Measurements from ENCODE around the gene NUTF2. TPM values are rescaled to one million over a fixed set of nuclear protein-coding genes. Genes with fewer than 3 reads are reported as not detected.

Gene NUTF2
- total and polyA plus RNA-seq, 2 of the 4 experiments (the other 2 are of a cell fraction) = 42.7 to 361 TPM

GRCh38 chr16:67860589-67861398 is 14.1 kb downstream of the NUTF2 start:
- Histone ChIP-seq H3K18ac (ENCODE audit: low read depth, low read length) (no peak overlapping the region), H2BK20ac (ENCODE audit: low read depth, low read length) (no peak overlapping the region), H4K91ac (ENCODE audit: insufficient read depth, low read depth, low read length) (no peak overlapping the region), H3K4me1 (ENCODE audit: control insufficient read depth, insufficient read depth, low read length) (peaks cover 29% of the 10 kb centered on the region), H3K56ac (ENCODE audit: extremely low read depth, insufficient read depth, low read length) (no peak overlapping the region), H3K79me1 (ENCODE audit: low read depth in 1 of 2, low read length in 2 of 2) (peaks cover 45 to 87% of the 10 kb centered on the region in 2 experiments), H3K27ac (ENCODE audit: insufficient read depth, low read length) (no peak overlapping the region), H3K9me1 (ENCODE audit: insufficient read depth, low read length) (peaks cover 72% of the 10 kb centered on the region), H3K4me2 (ENCODE audit: low read depth, low read length) (no peak overlapping the region), H3K4me3 (ENCODE audit: insufficient read depth, low read depth, low read length) (no peak overlapping the region), H2AK9ac (replicated peaks; ENCODE audit: low read depth, low read length, poor library complexity) (no peak overlapping the region), H4K8ac (ENCODE audit: low read depth in 2 of 2, low read length in 2 of 2) (no peak overlapping the region), H2AFZ (replicated peaks; ENCODE audit: low read length, poor library complexity) (no peak overlapping the region), H3K9ac (ENCODE audit: low read depth, low read length) (no peak overlapping the region), H2BK120ac (ENCODE audit: low read depth, low read length) (no peak overlapping the region), H2BK5ac (ENCODE audit: low read depth, low read length, poor library complexity, severe bottlenecking) (no peak overlapping the region), H3K36me3 (ENCODE audit: control insufficient read depth, insufficient read depth, low read length) (peaks cover 19% of the 10 kb centered on the region), H4K20me1 (ENCODE audit: insufficient read depth, low read length) (peaks cover 98% of the 10 kb centered on the region), H3K4ac (ENCODE audit: low read depth, low read length) (peak overlapping the region; percentile 7; the same call in 1 of the 2 replicates), H2BK15ac (ENCODE audit: low read depth, low read length) (no peak overlapping the region), H2AK5ac (ENCODE audit: low read depth, low read length) (peak overlapping the region; percentile 2; the same call in 1 of the 2 replicates), H3K14ac (replicated peaks; ENCODE audit: low read depth, low read length) (0 out of 2 replicates have a peak overlapping the region, but pooled peaks have one; percentile 32), H3K23ac (ENCODE audit: low read depth, low read length) (peak overlapping the region; percentile 71; the same call in 1 of the 2 replicates), H3K9me3 (ENCODE audit: control insufficient read depth, insufficient read depth, low read length) (no peaks in the 10 kb centered on the region), H3K27me3 (ENCODE audit: control insufficient read depth, insufficient read depth, low read length) (no peaks in the 10 kb centered on the region), H4K5ac (ENCODE audit: low read depth, low read length) (no peak overlapping the region)
- ChIA-PET POLR2A (ENCODE audit: unreplicated experiment) (no interaction called here), CTCF (no interaction called here)
- TF ChIP-seq CHD1 (IDR thresholded peaks at IDR 0.05; ENCODE audit: low read depth, low read length) (no peak), POLR2A (IDR thresholded peaks at IDR 0.05; ENCODE audit: low read depth, low read length) (0 out of 2 replicates have a peak, but pooled peaks have one; percentile 32), RAD21 (IDR thresholded peaks at IDR 0.05; ENCODE audit: low read length) (no peak), BHLHE40 (IDR thresholded peaks at IDR 0.05; ENCODE audit: low read depth, low read length) (no peak), MAZ (IDR thresholded peaks at IDR 0.05; ENCODE audit: borderline replicate concordance, low read depth, low read length) (no peak), CEBPB (IDR thresholded peaks at IDR 0.05; ENCODE audit: low read depth, low read length) (peak; percentile 35; the same call in 1 of the 2 replicates)
- in situ Hi-C loops (cut with MboI; ENCODE audit: low sequenced_read_pairs) = no loop called here
- no TSS peak for BruUV-seq (replicated peaks)
- ATAC-seq (ENCODE audit: low read depth) = no peak
- 100% methylated on average over 3 of the region's 8 CpGs; no CpG with 5 or more reads in 1 of the 2 experiments for WGBS, 2 experiments (ENCODE audit: extremely low coverage in 2 of 2, insufficient read length in 1 of 2)
- dilution Hi-C loops (cut with HindIII; ENCODE audit: low sequenced_read_pairs, unreplicated experiment) = no loop called here
- peak; percentile 64 for DNase-seq
- intact Hi-C loops (cut with micrococcal nuclease) = no loop called here
